H9 (cell line): ENCODE results near the gene USP21. TPM values are rescaled to one million over a fixed set of nuclear protein-coding genes. Genes with fewer than 3 reads are reported as not detected.

Experiments
- DNase-seq: peaks from one replicate; pipeline ENCODE4 v3.0.0-alpha.2; 2017
- H2AFZ ChIP-seq: one replicate; pipeline ENCODE4 v1.6.1; 2013; ENCODE audit warnings: mild to moderate bottlenecking, low read length, control low read depth, moderate library complexity
- H2AK5ac ChIP-seq: 2 replicates; pipeline ENCODE4 v1.6.1; 2013; ENCODE audit warnings: low read length, control low read depth, mixed read lengths; ENCODE audit not compliant: insufficient read length
- H2BK120ac ChIP-seq: one replicate; pipeline ENCODE4 v1.6.1; 2013; ENCODE audit warnings: low read depth, mild to moderate bottlenecking, low read length, control low read depth, inconsistent platforms; ENCODE audit not compliant: poor library complexity, severe bottlenecking
- H2BK12ac ChIP-seq: 2 replicates; pipeline ENCODE4 v1.6.1; 2013; ENCODE audit warnings: low read length, control low read depth, mixed read lengths, low read depth; ENCODE audit not compliant: insufficient read length
- H2BK15ac ChIP-seq: 2 replicates; pipeline ENCODE4 v1.6.1; 2013; ENCODE audit warnings: low read depth, low read length, control low read depth
- H2BK20ac ChIP-seq: one replicate; pipeline ENCODE4 v1.6.1; 2013; ENCODE audit warnings: low read depth, mild to moderate bottlenecking, low read length, control low read depth, inconsistent platforms; ENCODE audit not compliant: poor library complexity, severe bottlenecking
- H2BK5ac ChIP-seq: 2 replicates; pipeline ENCODE4 v1.6.1; 2013; ENCODE audit warnings: low read length, control low read depth, mixed read lengths; ENCODE audit not compliant: insufficient read length
- H3K14ac ChIP-seq: 2 replicates; pipeline ENCODE4 v1.6.1; 2013; ENCODE audit warnings: low read length, control low read depth; ENCODE audit not compliant: insufficient read depth
- H3K18ac ChIP-seq: 2 replicates; pipeline ENCODE4 v1.6.1; 2013; ENCODE audit warnings: low read depth, mild to moderate bottlenecking, mixed read lengths, low read length, control low read depth; ENCODE audit not compliant: insufficient read length
- H3K23ac ChIP-seq: 2 replicates; pipeline ENCODE4 v1.6.1; 2013; ENCODE audit warnings: low read length, control low read depth, mixed read lengths, low read depth; ENCODE audit not compliant: insufficient read length
- H3K23me2 ChIP-seq: 2 replicates; pipeline ENCODE4 v1.6.1; 2013; ENCODE audit warnings: low read depth, mild to moderate bottlenecking, mixed read lengths, low read length, control low read depth; ENCODE audit not compliant: insufficient read length, poor library complexity, severe bottlenecking
- H3K27ac ChIP-seq: 2 replicates; pipeline ENCODE4 v1.5.1; 2013; ENCODE audit warnings: low read length, control low read depth, mixed read lengths, low read depth; ENCODE audit not compliant: insufficient read length
- H3K27me3 ChIP-seq: 2 replicates; pipeline ENCODE4 v1.6.1; 2013; ENCODE audit warnings: low read length, control low read depth, inconsistent platforms; ENCODE audit not compliant: insufficient read depth
- H3K4ac ChIP-seq: 2 replicates; pipeline ENCODE4 v1.6.1; 2013; ENCODE audit warnings: low read depth, mild to moderate bottlenecking, control low read depth, inconsistent platforms, low read length, moderate library complexity
- H3K4me1 ChIP-seq: 2 replicates; pipeline ENCODE4 v1.6.1; 2013; ENCODE audit warnings: low read length, control low read depth, inconsistent platforms; ENCODE audit not compliant: insufficient read depth
- H3K4me2 ChIP-seq: 2 replicates; pipeline ENCODE4 v1.6.1; 2013; ENCODE audit warnings: low read length, control low read depth, mixed read lengths; ENCODE audit not compliant: insufficient read length, insufficient read depth
- H3K56ac ChIP-seq: 2 replicates; pipeline ENCODE4 v1.6.1; 2013; ENCODE audit warnings: low read depth, mild to moderate bottlenecking, mixed read lengths, low read length, control low read depth; ENCODE audit not compliant: insufficient read length
- H3K79me1 ChIP-seq: 2 replicates; pipeline ENCODE4 v1.6.1; 2013; ENCODE audit warnings: low read depth, mild to moderate bottlenecking, moderate library complexity, low read length, control low read depth, inconsistent platforms; ENCODE audit not compliant: insufficient read depth, poor library complexity, severe bottlenecking
- H3K79me2 ChIP-seq: 2 replicates; pipeline ENCODE4 v1.6.1; 2013; ENCODE audit warnings: low read length, control low read depth, inconsistent platforms; ENCODE audit not compliant: insufficient read depth
- H3K9ac ChIP-seq: 2 replicates; pipeline ENCODE4 v1.6.1; 2013; ENCODE audit warnings: low read length, control low read depth, mixed read lengths; ENCODE audit not compliant: insufficient read length; ENCODE audit errors: extremely low read depth
- H3K9me3 ChIP-seq: one replicate; pipeline ENCODE4 v1.6.1; 2013; ENCODE audit warnings: low read depth, low read length, inconsistent platforms; ENCODE audit not compliant: control insufficient read depth
- H3T11ph ChIP-seq: one replicate; pipeline ENCODE4 v1.6.1; 2013; ENCODE audit warnings: mild to moderate bottlenecking, low read length, control low read depth, inconsistent platforms
- H4K20me1 ChIP-seq: one replicate; pipeline ENCODE4 v1.6.1; 2013; ENCODE audit not compliant: control insufficient read depth, insufficient read length, insufficient read depth
- H4K5ac ChIP-seq: 2 replicates; pipeline ENCODE4 v1.6.1; 2013; ENCODE audit warnings: low read depth, mild to moderate bottlenecking, mixed read lengths, low read length, control low read depth; ENCODE audit not compliant: insufficient read length
- H4K8ac ChIP-seq: replicated peaks from 2 replicates; pipeline ENCODE4 v1.6.1; 2013; ENCODE audit warnings: low read length, control low read depth, mixed read lengths, low read depth; ENCODE audit not compliant: insufficient read length
- H4K91ac ChIP-seq: 2 replicates; pipeline ENCODE4 v1.6.1; 2013; ENCODE audit warnings: low read depth, mild to moderate bottlenecking, moderate library complexity, mixed read lengths, low read length, control low read depth; ENCODE audit not compliant: insufficient read length
- H3K27ac Mint-ChIP-seq, 3 experiments: 2 replicates in 2 of 3; 3 replicates in 1 of 3; pipeline ENCODE4 v1.8.0; 2020 to 2021; ENCODE audit warnings: mixed read lengths in 3 of 3, mild to moderate bottlenecking in 1 of 3, moderate library complexity in 1 of 3
- H3K27me3 Mint-ChIP-seq: 2 replicates; pipeline ENCODE4 v1.8.0; 2021; ENCODE audit warnings: low read depth, mild to moderate bottlenecking, moderate library complexity, mixed read lengths
- H3K36me3 Mint-ChIP-seq, 3 experiments: 2 replicates in 2 of 3; 3 replicates in 1 of 3; pipeline ENCODE4 v1.8.0; 2020 to 2021; ENCODE audit warnings: low read depth in 3 of 3, mixed read lengths in 3 of 3; ENCODE audit not compliant: insufficient read depth in 1 of 3
- H3K4me1 Mint-ChIP-seq, 2 experiments: 2 replicates each; pipeline ENCODE4 v1.8.0; 2020; ENCODE audit warnings: mixed read lengths in 2 of 2
- H3K4me3 Mint-ChIP-seq, 2 experiments: 2 replicates in 1 of 2; 3 replicates in 1 of 2; pipeline ENCODE4 v1.8.0; 2020 to 2021; ENCODE audit warnings: mild to moderate bottlenecking in 2 of 2, mixed read lengths in 2 of 2, moderate library complexity in 1 of 2
- H3K9me3 Mint-ChIP-seq, 2 experiments: 2 replicates in 1 of 2; 3 replicates in 1 of 2; pipeline ENCODE4 v1.8.0; 2020; ENCODE audit warnings: mild to moderate bottlenecking in 2 of 2, mixed read lengths in 2 of 2, moderate library complexity in 1 of 2
- WGBS: extraction: QIAGEN DNeasy Blood & Tissue Kit; methylation state at CpG from one replicate; pipeline ENCODE4 v1.1.7; 2013; ENCODE audit warnings: missing lambda C conversion rate, low lambda C conversion rate, mixed read lengths; ENCODE audit not compliant: insufficient read length; ENCODE audit errors: extremely low coverage; 5-methylcytosine and 5-hydroxymethylcytosine counted together
- total RNA-seq: library from RNA; stranded (reverse); gene quantifications from 2 replicates; pipeline ENCODE4 v1.2.1, GENCODE V29; 2021
- TF ChIP-seq, protein P1 (sequence below): fragments of 200-600 bp; sonication (generic); conservative IDR thresholded peaks from 3 replicates; pipeline ENCODE4 v1.8.0; 2021; ENCODE audit warnings: antibody characterized with exemption, mild to moderate bottlenecking

USP21 gene
- total RNA-seq, 1 experiment from 2014 or later, result 17.9 TPM

DNA sequence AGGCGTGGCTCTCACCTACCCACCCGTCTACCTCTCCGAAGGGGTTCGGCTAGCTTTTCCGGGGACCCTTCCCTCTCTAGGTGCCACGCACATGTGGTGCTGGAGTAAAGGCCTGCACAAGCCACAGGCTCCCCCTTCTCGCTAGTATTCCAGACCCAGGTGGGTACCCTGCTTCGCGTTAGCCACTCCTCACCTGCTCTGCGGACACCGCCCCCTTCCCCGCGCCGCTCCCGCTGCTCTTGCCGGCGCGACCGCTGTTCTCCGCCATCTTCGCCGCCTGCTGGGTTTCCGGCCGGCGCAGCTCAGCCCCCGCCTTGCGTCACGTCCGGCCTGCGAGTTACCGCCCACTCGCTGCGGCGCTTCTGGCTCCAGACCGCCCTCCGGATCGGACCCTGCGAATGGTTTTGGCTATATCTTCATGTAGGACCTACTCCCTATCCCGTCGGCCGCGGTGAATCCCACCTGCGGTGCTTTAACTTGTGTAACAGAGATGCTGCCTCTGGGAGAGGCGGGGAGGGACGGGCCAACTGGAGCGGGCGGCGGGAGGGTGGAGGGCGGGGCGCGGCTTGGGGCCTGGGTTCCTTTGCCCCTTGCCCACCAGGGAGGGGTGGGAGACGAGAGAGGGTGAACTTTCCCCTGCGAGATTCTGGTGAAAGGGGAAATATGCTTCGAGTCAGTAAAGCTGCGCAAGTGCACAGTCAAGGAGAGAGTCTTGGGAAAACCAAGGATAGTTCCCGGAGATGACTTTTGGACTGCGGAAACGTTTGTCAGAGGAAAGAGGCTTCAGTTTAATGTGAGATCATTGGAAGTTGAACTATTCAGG lies 41.3 kb upstream of the USP21 start, which contains the start of the genes NIT1 and PFDN2:
TSS of gene NIT1 (plus strand) at position 347 of the 823 bp plus-strand sequence. CDS start at position 419, 72 bp downstream.
TSS of gene PFDN2 (minus strand) at position 279 of the 823 bp plus-strand sequence. CDS start at position 268, 11 bp downstream.
- Histone ChIP-seq H4K20me1 (no peaks in the 10 kb centered on the region), H3K79me1 (no peaks in the 10 kb centered on the region), H2BK5ac (no peak within 1 kb of the TSS), H4K91ac (no peak within 1 kb of the TSS), H3K27me3 (no peaks in the 10 kb centered on the region), H3K9ac (peak within 1 kb of the TSS; percentile 72), H2BK20ac (no peak within 1 kb of the TSS), H3K79me2 (peaks cover 8% of the 10 kb centered on the region; the same call in 1 of the 2 replicates), H2AFZ (no peak within 1 kb of the TSS), H2AK5ac (no peak within 1 kb of the TSS), H3K56ac (peak within 1 kb of the TSS; percentile 21), H2BK15ac (no peak within 1 kb of the TSS), H4K5ac (peak within 1 kb of the TSS; percentile 11), H3K4me2 (peak within 1 kb of the TSS; percentile 53), H4K8ac (no peak within 1 kb of the TSS), H3K4ac (no peak within 1 kb of the TSS), H3K23me2 (peaks cover 9% of the 10 kb centered on the region), H3K9me3 (no peaks in the 10 kb centered on the region), H3K23ac (no peak within 1 kb of the TSS), H3K27ac (peak within 1 kb of the TSS; percentile 41), H3T11ph (no peak within 1 kb of the TSS), H2BK12ac (no peak within 1 kb of the TSS), H2BK120ac (no peak within 1 kb of the TSS), H3K18ac (peak within 1 kb of the TSS; percentile 58), H3K14ac (peak within 1 kb of the TSS; percentile 17; the same call in 1 of the 2 replicates), H3K4me1 (peaks cover 5% of the 10 kb centered on the region; the same call in 1 of the 2 replicates)
- WGBS, result no CpG with 5 or more reads among the region's 58 CpGs
- peak within 1 kb of the TSS; percentile 95 to 97 for H3K4me3 Mint-ChIP-seq
- peaks cover 23 to 24% of the 10 kb centered on the region in 2 experiments for H3K4me1 Mint-ChIP-seq
- DNase-seq, result peak; percentile 94
- peaks cover 19 to 41% (median 34%) of the 10 kb centered on the region in 3 experiments; a peak in 6 of 7 replicates for H3K36me3 Mint-ChIP-seq
- no peaks in the 10 kb centered on the region for H3K27me3 Mint-ChIP-seq
- TF ChIP-seq, protein P1, sequence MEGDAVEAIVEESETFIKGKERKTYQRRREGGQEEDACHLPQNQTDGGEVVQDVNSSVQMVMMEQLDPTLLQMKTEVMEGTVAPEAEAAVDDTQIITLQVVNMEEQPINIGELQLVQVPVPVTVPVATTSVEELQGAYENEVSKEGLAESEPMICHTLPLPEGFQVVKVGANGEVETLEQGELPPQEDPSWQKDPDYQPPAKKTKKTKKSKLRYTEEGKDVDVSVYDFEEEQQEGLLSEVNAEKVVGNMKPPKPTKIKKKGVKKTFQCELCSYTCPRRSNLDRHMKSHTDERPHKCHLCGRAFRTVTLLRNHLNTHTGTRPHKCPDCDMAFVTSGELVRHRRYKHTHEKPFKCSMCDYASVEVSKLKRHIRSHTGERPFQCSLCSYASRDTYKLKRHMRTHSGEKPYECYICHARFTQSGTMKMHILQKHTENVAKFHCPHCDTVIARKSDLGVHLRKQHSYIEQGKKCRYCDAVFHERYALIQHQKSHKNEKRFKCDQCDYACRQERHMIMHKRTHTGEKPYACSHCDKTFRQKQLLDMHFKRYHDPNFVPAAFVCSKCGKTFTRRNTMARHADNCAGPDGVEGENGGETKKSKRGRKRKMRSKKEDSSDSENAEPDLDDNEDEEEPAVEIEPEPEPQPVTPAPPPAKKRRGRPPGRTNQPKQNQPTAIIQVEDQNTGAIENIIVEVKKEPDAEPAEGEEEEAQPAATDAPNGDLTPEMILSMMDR, result no peak
- H3K27ac Mint-ChIP-seq, result peak within 1 kb of the TSS; percentile 96 to 100 (median 98)
- H3K9me3 Mint-ChIP-seq, result no peaks in the 10 kb centered on the region
